ENCODE data around the gene NCKAP5L. TPM values are rescaled to one million over a fixed set of nuclear protein-coding genes. Genes with fewer than 3 reads are reported as not detected.

The NCKAP5L gene
- polyA plus RNA-seq, 2 of the 4 experiments (the other 2 are of a cell fraction) = 3.0 to 8.5 TPM

GRCh38 chr12:49876070-49876469 is 47.9 kb upstream of the NCKAP5L start:
- ChIA-PET CTCF (interaction anchor here (0.8 to 1.3 kb wide), 3 partner anchors 9 to 91 kb away, joined by 3 to 4 read pairs (median 3); no protein-coding TSS in a partner anchor), POLR2A (no interaction called here)
- FAIRE-seq = no peak
- Histone ChIP-seq H3K4me1 (no peaks in the 10 kb centered on the region), H3K9me3 (peaks cover 7% of the 10 kb centered on the region; the same call in 1 of the 3 replicates), H3K4me2 (no peak overlapping the region), H3K4me3 (no peak overlapping the region), H3K27ac (no peak overlapping the region)
- TF ChIP-seq ZNF302 (CRISPR knock-in tag; IDR thresholded peaks at IDR 0.05) (no peak), CHD4 (IDR thresholded peaks at IDR 0.05; ENCODE audit: borderline replicate concordance) (no peak), FOSB (CRISPR knock-in tag; IDR thresholded peaks at IDR 0.05) (no peak), MYC (IDR thresholded peaks at IDR 0.05; ENCODE audit: borderline replicate concordance, low read length) (no peak), ESRRA (IDR thresholded peaks at IDR 0.05; ENCODE audit: borderline replicate concordance, low read length) (no peak), MAX (IDR thresholded peaks at IDR 0.05) (no peak), CBX2 (IDR thresholded peaks at IDR 0.05; ENCODE audit: borderline replicate concordance, low read depth) (no peak), HOXB13 (CRISPR knock-in tag; IDR thresholded peaks at IDR 0.05; ENCODE audit: low read depth) (no peak), EHMT2 (IDR thresholded peaks at IDR 0.05; ENCODE audit: low read depth) (no peak), BCL3 (IDR thresholded peaks at IDR 0.05) (no peak), MAZ (IDR thresholded peaks at IDR 0.05; ENCODE audit: borderline replicate concordance, low read depth, low read length) (no peak), HOXB5 (CRISPR knock-in tag; IDR thresholded peaks at IDR 0.05) (no peak), SMC3 (IDR thresholded peaks at IDR 0.05) (no peak), ATOH8 (CRISPR knock-in tag; IDR thresholded peaks at IDR 0.05; ENCODE audit: low read depth) (no peak)
- TF ChIP-seq, protein P1, sequence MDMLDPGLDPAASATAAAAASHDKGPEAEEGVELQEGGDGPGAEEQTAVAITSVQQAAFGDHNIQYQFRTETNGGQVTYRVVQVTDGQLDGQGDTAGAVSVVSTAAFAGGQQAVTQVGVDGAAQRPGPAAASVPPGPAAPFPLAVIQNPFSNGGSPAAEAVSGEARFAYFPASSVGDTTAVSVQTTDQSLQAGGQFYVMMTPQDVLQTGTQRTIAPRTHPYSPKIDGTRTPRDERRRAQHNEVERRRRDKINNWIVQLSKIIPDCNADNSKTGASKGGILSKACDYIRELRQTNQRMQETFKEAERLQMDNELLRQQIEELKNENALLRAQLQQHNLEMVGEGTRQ (IDR thresholded peaks at IDR 0.05) = no peak
- TF ChIP-seq, protein P2, sequence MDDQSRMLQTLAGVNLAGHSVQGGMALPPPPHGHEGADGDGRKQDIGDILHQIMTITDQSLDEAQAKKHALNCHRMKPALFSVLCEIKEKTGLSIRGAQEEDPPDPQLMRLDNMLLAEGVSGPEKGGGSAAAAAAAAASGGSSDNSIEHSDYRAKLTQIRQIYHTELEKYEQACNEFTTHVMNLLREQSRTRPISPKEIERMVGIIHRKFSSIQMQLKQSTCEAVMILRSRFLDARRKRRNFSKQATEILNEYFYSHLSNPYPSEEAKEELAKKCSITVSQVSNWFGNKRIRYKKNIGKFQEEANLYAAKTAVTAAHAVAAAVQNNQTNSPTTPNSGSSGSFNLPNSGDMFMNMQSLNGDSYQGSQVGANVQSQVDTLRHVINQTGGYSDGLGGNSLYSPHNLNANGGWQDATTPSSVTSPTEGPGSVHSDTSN (IDR thresholded peaks at IDR 0.05) = no peak
- ATAC-seq = no peak
- no peak for DNase-seq (ENCODE audit: low read depth in 1 of 2, low spot score in 1 of 2)
- 73% methylated on average over 3 of the region's 3 CpGs for WGBS (ENCODE audit: missing lambda C conversion rate)

- no peak overlapping the region for H3K4me2 ChIP-seq
- ChIA-PET POLR2A (no interaction called here), CTCF (interaction anchor here (1.0 to 1.7 kb wide), 2 partner anchors 9 to 92 kb away, joined by 4 to 5 read pairs; no protein-coding TSS in a partner anchor)
- no peak overlapping the region for H3K27ac ChIP-seq
- DNase-seq (ENCODE audit: low read depth in 1 of 2, low spot score in 1 of 2) (no peak), ATAC-seq (no peak), FAIRE-seq (no peak)
- 81% methylated on average over 9 of the region's 9 CpGs for WGBS (ENCODE audit: missing lambda C conversion rate)
- TF ChIP-seq HOXA7 (CRISPR knock-in tag; IDR thresholded peaks at IDR 0.05) (no peak), TFCP2L1 (CRISPR knock-in tag; IDR thresholded peaks at IDR 0.05) (no peak)
- no peaks in the 10 kb centered on the region for H3K4me1 ChIP-seq
- H3K9me3 ChIP-seq = peaks cover 7% of the 10 kb centered on the region; the same call in 1 of the 3 replicates
- no peak overlapping the region for H3K4me3 ChIP-seq
Measured at GRCh38 chr12:49875115-49875720, 47.0 kb upstream of the NCKAP5L start.

All from A549 (cell line).